ES-I3 (cell line): ENCODE measurements around the gene CLASP1.

Experiments used
- H3K36me3 ChIP-seq: 2 replicates; pipeline ENCODE4 v1.6.1; 2013; ENCODE audit warnings: mild to moderate bottlenecking, low read length, control low read depth, moderate library complexity; ENCODE audit not compliant: insufficient read depth
- H3K4me1 ChIP-seq: 2 replicates; pipeline ENCODE4 v1.6.1; 2013; ENCODE audit warnings: mild to moderate bottlenecking, control low read depth, low read length; ENCODE audit not compliant: insufficient read depth
- H3K9ac ChIP-seq: 2 replicates; pipeline ENCODE4 v1.6.1; 2013; ENCODE audit warnings: low read depth, mild to moderate bottlenecking, low read length, moderate library complexity
- H3K9me3 ChIP-seq: 2 replicates; pipeline ENCODE4 v1.6.1; 2013; ENCODE audit warnings: mild to moderate bottlenecking, low read length, moderate library complexity; ENCODE audit not compliant: control insufficient read depth, insufficient read depth

Gene CLASP1

DNA sequence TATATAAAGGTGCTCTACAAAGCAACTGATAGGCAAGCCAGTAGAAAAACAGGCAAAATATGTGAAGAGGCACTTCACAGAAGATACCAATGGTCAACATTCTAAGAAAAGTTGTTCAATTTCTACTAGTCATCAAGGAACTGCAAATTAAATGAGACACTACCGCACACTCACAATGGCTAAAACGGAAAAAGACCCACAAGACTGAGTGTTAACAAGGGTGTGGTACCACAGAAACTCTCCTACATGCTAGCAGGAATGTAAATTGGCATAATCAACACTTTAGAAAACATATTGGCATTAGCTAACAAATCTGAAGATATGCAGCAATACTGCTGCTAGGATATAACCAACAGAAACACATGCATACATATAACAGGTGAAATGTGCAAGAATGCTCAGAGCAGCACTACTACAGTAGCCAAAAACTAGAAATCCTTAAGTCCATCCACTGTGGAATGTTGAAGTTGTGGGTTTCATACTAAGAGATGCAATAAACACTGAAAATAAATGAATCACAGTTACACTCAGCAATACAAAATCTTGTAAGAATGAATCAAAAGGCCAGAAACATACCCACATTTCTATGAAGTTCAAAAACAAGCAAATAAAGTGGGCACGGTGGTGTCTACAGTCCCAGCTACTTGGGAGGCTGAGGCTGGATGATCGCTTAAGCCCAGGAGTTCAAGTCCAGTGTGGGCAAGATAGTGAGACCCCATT lies 109.4 kb downstream of the CLASP1 start:
- H3K9me3 ChIP-seq = no peaks in the 10 kb centered on the region
- H3K4me1 ChIP-seq = no peaks in the 10 kb centered on the region; the same call in 1 of the 2 replicates
- no peaks in the 10 kb centered on the region for H3K36me3 ChIP-seq
- no peak overlapping the region for H3K9ac ChIP-seq

DNA sequence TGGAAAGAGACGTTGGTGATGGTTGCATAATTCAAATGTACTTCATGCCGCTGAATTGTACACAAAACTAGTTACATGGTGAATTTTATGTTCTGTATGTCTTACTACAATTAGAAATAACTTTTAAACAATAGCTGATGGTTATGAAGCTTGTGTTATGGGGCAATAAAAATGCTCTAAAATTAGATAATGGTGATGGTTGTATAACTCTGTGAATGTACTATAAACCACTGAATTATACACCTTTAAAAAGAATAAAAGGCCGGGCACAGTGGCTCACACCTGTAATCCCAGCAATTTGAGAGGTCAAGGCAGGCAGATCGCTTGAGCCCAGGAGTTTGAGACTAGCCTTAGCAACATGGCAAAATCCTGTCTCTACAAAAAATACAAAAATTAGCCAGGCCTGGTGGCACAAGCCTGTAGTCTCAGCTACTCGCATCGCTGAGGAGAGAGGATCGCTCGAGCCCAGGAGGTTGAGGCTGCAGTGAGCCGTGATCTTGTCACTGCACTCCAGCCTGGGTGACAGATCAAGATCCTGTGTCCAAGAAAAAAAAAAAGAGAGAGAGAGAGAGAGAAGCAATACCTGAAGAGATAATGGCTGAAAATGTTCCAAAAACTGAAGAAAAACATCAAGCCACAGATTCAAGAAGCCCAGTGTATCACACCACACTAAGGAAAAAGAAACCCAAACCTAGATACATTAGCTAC lies 112.3 kb downstream of the CLASP1 start:
- Histone ChIP-seq H3K9ac (no peak overlapping the region), H3K36me3 (no peaks in the 10 kb centered on the region), H3K4me1 (peaks cover 14% of the 10 kb centered on the region), H3K9me3 (no peaks in the 10 kb centered on the region)

DNA sequence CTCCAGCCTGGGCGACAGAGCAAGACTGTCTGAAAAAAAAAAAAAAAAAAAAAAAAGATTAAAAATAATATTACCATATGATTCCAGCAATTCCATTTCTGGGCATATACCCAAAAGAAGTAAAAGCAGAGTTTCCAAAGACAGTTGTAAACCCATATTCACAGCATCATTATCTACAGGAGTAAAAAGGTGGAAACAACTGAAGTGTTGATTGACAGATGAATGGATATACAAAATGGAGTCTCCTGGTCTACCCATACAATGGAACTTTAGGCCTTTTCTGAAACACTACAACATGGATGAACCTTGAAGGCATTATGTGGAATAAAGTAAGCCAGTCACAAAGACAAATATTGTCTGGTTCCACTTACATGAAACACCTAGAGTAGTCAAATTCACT lies 112.9 kb downstream of the CLASP1 start:
- H3K9me3 ChIP-seq = no peaks in the 10 kb centered on the region

DNA sequence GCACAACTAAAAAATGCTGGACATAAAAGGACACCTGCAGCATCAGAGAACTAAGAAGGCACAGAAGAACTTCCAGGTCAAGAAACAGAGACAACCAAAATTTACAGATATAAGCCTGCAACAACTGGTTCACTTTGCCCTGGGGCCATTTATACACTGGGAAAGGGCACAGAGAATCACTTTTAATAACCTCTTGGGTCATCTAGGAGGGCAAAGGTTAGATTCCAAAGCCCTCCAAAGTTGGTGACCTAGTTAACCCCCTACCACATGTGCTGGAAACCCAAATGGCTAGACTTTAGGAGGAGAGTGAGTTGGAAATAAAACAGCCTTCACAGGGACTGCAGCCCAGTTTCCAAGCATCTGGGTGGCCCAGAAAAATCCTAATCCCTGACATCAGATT lies 115.3 kb downstream of the CLASP1 start:
- H3K36me3 ChIP-seq = no peaks in the 10 kb centered on the region
- no peak overlapping the region for H3K9ac ChIP-seq
- H3K4me1 ChIP-seq = peaks cover 17% of the 10 kb centered on the region
- H3K9me3 ChIP-seq = no peaks in the 10 kb centered on the region

More for the DNA sequence above, 112.9 kb downstream of the CLASP1 start:
- Histone ChIP-seq H3K36me3 (no peaks in the 10 kb centered on the region), H3K4me1 (peaks cover 17% of the 10 kb centered on the region), H3K9ac (no peak overlapping the region)

DNA sequence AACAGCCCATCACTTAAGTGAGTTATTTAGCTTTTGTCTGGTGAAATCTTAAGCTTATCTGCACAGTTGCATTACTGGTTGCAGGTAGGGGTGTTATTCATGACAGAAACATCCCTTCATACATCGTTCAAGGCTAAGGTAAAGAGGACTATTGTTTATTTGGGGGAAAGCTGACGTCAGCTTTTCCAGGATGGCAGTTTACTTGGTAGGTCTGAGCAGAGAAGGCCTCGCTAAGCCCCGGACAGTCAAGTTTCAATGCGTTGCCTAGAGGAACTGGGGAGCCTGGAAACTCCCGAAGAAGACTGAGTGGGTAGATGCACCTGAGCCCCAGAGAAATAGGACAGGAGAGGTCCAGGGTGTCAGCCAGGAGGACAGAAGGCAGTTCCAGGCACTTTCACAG lies 116.4 kb downstream of the CLASP1 start:
- Histone ChIP-seq H3K9ac (no peak overlapping the region), H3K4me1 (peaks cover 17% of the 10 kb centered on the region)

DNA sequence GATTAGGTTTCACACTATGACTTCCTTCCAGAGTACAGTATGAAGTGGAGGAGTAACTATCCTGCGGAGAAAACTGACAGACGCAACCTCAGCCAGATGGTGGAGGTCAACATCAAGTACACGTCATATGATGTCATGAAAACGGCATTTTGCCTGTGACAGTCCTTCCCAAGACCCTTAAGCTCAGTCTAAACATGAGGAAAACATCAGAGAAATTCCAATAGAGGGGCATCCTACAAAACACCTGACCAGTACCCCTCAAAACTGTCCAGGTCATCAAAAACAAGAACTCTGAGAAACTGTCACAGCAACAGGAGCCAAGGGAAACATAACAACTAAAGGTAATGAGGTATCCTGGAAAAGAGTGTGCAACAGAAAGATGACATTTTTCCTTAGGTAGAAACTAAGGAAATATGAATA lies 116.9 kb downstream of the CLASP1 start:
- Histone ChIP-seq H3K9me3 (no peaks in the 10 kb centered on the region), H3K36me3 (no peaks in the 10 kb centered on the region), H3K4me1 (peaks cover 17% of the 10 kb centered on the region), H3K9ac (no peak overlapping the region)

More for the DNA sequence above, 116.4 kb downstream of the CLASP1 start:
- Histone ChIP-seq H3K9me3 (no peaks in the 10 kb centered on the region), H3K36me3 (no peaks in the 10 kb centered on the region)

DNA sequence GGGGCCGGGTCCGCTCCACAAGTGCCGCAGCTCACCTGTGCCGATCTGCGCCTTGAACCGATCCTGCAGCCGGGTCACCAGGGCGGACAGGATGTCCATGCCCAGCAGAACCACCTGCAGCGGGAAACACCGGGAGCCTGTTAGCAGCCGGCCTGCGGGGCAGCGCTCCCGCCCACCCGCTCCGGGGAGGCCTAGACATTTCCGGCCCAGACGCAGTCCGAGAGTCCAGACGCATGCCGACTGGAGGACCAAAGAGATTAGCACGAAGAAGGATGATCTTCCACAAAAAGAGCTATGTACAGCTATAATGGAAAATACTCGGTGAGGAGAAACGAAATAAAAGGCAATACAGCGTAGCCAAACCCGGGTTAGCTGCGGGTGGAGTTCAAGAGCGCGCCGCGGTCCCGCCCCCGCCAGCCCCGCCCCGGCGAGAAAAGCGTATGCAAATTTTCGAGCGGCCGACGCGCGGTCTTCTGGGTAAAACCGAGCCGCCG lies 119.0 kb downstream of the CLASP1 start:
- no peaks in the 10 kb centered on the region for H3K9me3 ChIP-seq
- H3K36me3 ChIP-seq = no peaks in the 10 kb centered on the region
- H3K9ac ChIP-seq = peak overlapping the region; percentile 71
- peaks cover 17% of the 10 kb centered on the region for H3K4me1 ChIP-seq

DNA sequence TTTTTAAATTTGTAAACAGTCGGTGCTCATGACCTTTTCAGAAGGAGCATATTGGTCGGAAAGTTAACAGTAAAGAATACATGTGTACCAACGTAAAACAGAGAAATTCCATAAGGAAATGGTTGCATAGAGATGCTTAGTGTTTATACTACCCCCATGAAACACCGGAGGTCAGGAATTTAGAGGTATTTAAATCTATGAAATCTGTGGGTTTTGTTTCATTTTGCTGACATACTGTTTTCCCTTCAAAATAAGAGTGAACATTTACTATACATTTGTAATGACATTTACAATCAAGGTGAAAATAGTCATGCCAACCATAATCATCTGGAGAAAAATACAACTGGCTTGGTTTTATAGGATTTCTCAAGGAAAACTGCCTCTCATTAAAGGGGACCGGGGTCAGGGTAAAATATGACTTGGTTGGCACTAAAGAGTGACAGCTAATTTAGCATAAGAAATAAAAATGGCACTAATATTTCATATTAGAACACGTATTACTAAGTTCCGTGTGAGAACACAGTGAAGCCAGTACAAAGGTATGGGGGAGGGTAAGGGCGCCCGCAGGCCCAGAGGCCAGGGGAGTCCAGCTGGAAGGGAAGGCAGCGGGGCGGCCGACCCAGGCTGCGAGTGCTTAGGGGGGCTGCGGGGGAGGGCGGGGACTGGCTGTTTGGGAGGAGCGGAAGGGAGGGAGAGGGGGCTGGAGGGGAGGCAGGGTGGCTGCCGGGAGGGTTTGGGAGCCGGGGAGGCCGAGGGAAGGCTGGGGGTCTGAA lies 119.6 kb downstream of the CLASP1 start:
- peak overlapping the region; percentile 71 for H3K9ac ChIP-seq
- no peaks in the 10 kb centered on the region for H3K9me3 ChIP-seq
- no peaks in the 10 kb centered on the region for H3K36me3 ChIP-seq
- peaks cover 17% of the 10 kb centered on the region for H3K4me1 ChIP-seq

DNA sequence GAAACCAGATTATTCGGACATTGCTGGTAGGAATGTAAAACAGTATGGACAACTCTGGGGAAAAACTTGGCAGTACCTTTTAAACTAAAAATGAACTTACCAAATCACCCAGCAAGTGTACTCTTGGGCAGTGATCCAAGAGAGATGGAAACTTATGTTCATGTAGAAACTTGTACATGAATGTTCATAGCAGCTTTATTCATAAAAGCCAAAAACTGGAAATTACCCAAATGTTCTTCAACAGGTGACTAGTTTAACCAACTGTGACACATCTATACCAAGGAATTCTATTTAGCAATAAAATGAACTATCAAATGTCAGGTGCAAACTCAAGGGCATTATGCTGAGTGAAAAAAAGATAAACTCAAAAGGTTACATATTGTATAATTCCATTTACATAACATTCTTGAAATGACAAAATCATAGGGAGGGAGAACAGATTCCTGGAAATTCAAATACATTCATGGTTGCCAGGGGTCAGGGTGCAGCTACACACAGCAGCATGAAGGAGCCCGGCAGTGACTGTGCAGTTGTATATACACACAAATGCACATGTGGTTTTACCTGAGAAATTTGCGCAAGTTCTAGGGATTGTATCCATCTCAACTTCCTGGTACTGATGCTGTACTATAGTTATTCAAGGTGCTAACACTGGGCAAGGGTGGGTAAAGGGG lies 122.1 kb downstream of the CLASP1 start:
- no peak overlapping the region for H3K9ac ChIP-seq
- H3K4me1 ChIP-seq = peaks cover 4% of the 10 kb centered on the region; the same call in 1 of the 2 replicates
- no peaks in the 10 kb centered on the region for H3K9me3 ChIP-seq
- no peaks in the 10 kb centered on the region for H3K36me3 ChIP-seq

DNA sequence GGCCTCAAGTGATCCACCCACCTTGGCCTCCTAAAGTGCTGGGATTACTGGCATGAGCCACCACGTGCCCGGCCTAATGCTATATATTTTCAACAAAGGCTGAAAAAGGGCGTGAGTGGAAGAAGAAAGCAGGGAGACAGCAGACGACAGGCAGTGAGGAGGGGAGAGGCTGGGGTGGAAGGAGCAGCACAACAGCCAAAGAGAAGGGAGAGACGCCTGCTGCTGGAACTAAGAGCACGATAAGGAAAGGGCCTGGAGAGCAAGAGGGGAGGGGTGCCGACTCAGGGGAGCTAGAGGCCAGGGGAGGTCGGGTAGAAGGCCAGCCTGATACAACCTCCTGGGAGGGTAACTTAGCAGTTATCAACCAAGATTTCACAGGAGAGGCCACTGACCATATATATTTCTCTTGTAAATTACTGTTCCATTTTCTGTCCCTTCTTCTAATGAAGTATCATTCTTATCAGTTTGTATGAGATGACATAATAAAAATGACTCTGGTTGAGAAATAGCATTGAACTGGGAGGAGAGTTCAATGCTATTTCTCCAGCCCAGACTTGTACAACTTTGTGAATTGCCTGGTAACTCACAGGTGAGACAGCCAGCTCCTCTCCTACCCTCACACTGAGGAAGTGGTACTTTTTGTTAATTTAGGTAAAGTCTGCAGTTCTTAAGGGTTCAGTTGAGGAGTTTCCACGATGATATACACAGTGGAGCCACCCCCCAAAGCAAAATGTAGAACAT lies 124.4 kb downstream of the CLASP1 start:
- Histone ChIP-seq H3K36me3 (no peaks in the 10 kb centered on the region), H3K9me3 (no peaks in the 10 kb centered on the region), H3K4me1 (no peaks in the 10 kb centered on the region), H3K9ac (no peak overlapping the region)

DNA sequence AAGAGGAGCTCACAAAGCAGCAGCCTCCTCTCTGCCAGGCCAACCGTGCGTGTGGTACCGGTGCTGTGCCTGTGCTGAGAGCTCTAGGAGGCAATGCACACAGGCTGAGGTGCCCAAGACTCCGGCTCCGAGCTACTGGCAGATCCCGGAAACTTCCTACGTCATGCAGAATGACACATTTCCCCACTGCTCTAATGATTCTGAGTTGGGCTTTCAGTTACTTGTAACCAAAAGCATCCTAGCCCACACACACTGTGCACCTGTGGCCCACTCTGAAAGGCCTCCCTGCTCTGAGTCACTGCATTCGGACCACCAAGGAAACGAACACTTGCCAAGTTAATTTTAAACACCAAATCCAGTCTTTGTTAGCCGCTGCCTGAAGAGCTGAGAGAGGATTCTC lies 127.9 kb downstream of the CLASP1 start:
- Histone ChIP-seq H3K4me1 (no peaks in the 10 kb centered on the region), H3K9me3 (no peaks in the 10 kb centered on the region), H3K9ac (no peak overlapping the region), H3K36me3 (no peaks in the 10 kb centered on the region)

DNA sequence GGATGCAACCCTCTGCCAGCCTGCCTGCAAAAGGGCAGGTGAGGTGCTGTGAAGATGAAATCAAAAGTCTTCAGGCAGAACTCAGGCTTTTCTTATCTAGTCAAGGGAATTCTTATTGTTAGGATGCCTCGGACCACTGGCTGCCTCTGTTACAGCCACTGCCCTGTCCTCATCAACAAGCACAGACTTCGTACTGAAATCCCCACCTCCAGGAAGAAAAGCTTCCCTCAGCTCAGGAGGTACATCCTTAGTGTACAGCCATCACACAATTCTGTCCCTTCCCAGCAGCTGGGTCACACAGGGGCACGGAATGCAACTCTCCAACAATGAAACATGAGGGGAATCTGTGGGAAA lies 128.6 kb downstream of the CLASP1 start:
- H3K9me3 ChIP-seq = no peaks in the 10 kb centered on the region
- H3K9ac ChIP-seq = no peak overlapping the region
- no peaks in the 10 kb centered on the region for H3K4me1 ChIP-seq
- no peaks in the 10 kb centered on the region for H3K36me3 ChIP-seq

DNA sequence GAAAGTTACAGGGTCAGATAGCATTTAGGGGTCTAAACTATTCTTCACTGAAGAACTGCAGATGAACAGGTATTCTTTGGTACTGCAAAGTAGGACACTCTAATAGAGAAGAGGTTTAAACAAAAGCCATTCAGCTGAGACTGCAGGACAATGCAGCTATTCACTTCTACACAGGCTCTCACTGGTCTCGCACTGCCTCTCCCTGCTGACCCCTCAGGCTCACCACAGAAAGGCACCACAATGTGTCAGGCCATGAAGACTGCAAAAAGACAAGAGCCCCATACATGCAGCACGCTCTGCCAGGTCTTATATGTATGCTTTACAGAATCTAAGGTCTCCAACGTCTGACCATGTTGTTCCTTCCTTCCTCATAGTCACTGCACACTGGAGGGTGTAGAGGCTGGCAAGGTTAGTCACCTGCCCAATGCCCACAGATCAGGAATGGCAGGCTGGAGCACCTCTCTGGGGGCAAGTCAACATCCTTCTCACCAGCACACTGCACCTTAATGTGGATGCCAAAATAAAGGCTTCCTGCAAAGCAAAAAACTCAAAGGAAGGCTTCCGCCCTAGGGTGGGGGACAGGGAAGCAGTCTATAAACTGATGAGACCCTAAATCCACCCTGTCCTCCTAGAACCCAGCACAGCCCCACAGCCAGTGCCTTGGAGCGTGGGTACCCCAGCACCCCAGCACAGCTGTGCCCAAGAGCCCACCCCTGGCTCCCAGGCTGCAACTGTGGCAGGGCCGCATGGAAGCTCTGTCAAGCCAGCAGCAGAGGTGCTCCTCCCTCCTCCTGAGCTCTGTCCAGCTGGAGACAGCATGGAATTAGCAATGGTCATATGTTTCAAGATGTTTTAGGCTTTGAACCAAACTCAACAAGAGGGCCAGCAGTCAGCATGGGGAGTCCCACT lies 129.3 kb downstream of the CLASP1 start:
- no peak overlapping the region for H3K9ac ChIP-seq
- no peaks in the 10 kb centered on the region for H3K9me3 ChIP-seq
- peaks cover 4% of the 10 kb centered on the region; the same call in 1 of the 2 replicates for H3K36me3 ChIP-seq
- no peaks in the 10 kb centered on the region for H3K4me1 ChIP-seq
